GM19328 (cell line): ENCODE data around the gene SLC45A1.
"Not testable (repeated sequence)": the region's sequence is repeated elsewhere in the genome, so short reads cannot be mapped to it uniquely, and the experiment has no call there.

Experiments used
- ATAC-seq: cut with Tn5 transposase; IDR thresholded peaks from one replicate; pipeline ENCODE4 v1.9.1; 2021; ENCODE audit warnings: mild to moderate bottlenecking, moderate library complexity; ENCODE audit not compliant: unreplicated experiment

Gene SLC45A1

GRCh38 chr1:8365661-8366362 is 47.9 kb downstream of the SLC45A1 start:
- no peak for ATAC-seq

GRCh38 chr1:8367571-8368194 is 49.8 kb downstream of the SLC45A1 start:
- no peak for ATAC-seq

- no peak for ATAC-seq
Measured at GRCh38 chr1:8368956-8369639, 51.2 kb downstream of the SLC45A1 start.

GRCh38 chr1:8370046-8370881 is 52.4 kb downstream of the SLC45A1 start:
- ATAC-seq, result no peak

- no peak for ATAC-seq
Measured at GRCh38 chr1:8370905-8371315, 53.0 kb downstream of the SLC45A1 start.

GRCh38 chr1:8371372-8371991 is 53.6 kb downstream of the SLC45A1 start:
- no peak for ATAC-seq

- ATAC-seq, result no peak
Measured at GRCh38 chr1:8373125-8373524, 55.2 kb downstream of the SLC45A1 start.

GRCh38 chr1:8373581-8374241 is 55.8 kb downstream of the SLC45A1 start:
- ATAC-seq, result no peak

GRCh38 chr1:8374356-8374755 is 56.4 kb downstream of the SLC45A1 start:
- no peak for ATAC-seq

- no peak for ATAC-seq
Measured at GRCh38 chr1:8374812-8375211, 56.9 kb downstream of the SLC45A1 start.

GRCh38 chr1:8376358-8376840 is 58.5 kb downstream of the SLC45A1 start:
- ATAC-seq, result no peak

GRCh38 chr1:8377271-8377981 is 59.5 kb downstream of the SLC45A1 start:
- no peak for ATAC-seq

- no peak for ATAC-seq
Measured at GRCh38 chr1:8378178-8378577, 60.3 kb downstream of the SLC45A1 start.

- ATAC-seq, result no peak
Measured at GRCh38 chr1:8378981-8379470, 61.1 kb downstream of the SLC45A1 start.

GRCh38 chr1:8379513-8380186 is 61.7 kb downstream of the SLC45A1 start:
- no peak for ATAC-seq

GRCh38 chr1:8380310-8380709 is 62.4 kb downstream of the SLC45A1 start:
- not testable (repeated sequence) for ATAC-seq

- ATAC-seq, result no peak
Measured at GRCh38 chr1:8381618-8382017, 63.7 kb downstream of the SLC45A1 start.

GRCh38 chr1:8382051-8382505 is 64.2 kb downstream of the SLC45A1 start:
- ATAC-seq, result no peak
